Measurements from ENCODE around the gene PTBP2.

DNA sequence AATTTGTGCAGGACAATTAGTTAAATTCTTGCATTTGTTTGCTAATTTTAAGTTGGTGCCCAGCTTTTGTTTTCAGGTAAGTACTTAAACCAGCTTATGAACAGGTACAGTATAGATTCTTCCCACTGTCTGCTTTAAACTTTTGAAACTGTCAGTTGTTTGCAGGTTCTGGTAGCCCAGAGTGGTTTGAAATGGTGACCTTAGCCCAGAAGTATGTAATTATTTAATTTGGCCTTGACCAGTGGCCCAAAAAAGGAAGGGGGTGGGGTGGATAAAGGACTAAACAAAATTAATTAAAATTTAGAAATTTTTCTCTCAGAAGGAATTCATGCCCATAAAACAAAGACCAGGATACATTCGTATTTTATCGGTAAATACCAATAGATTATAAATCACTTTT is 69.0 kb downstream of the PTBP2 start:
- TF ChIP-seq, protein P1, sequence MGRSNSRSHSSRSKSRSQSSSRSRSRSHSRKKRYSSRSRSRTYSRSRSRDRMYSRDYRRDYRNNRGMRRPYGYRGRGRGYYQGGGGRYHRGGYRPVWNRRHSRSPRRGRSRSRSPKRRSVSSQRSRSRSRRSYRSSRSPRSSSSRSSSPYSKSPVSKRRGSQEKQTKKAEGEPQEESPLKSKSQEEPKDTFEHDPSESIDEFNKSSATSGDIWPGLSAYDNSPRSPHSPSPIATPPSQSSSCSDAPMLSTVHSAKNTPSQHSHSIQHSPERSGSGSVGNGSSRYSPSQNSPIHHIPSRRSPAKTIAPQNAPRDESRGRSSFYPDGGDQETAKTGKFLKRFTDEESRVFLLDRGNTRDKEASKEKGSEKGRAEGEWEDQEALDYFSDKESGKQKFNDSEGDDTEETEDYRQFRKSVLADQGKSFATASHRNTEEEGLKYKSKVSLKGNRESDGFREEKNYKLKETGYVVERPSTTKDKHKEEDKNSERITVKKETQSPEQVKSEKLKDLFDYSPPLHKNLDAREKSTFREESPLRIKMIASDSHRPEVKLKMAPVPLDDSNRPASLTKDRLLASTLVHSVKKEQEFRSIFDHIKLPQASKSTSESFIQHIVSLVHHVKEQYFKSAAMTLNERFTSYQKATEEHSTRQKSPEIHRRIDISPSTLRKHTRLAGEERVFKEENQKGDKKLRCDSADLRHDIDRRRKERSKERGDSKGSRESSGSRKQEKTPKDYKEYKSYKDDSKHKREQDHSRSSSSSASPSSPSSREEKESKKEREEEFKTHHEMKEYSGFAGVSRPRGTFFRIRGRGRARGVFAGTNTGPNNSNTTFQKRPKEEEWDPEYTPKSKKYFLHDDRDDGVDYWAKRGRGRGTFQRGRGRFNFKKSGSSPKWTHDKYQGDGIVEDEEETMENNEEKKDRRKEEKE (IDR thresholded peaks at IDR 0.05): no peak
- TF ChIP-seq FOXK2 (IDR thresholded peaks at IDR 0.05): no peak
- TF ChIP-seq EP300 (IDR thresholded peaks at IDR 0.05; ENCODE audit: borderline replicate concordance in 1 of 2, control insufficient read depth in 1 of 2, low read depth in 2 of 2, low read length in 2 of 2): no peak
